ENCODE measurements around the gene LGALS7.

The LGALS7 gene

GRCh38 chr19:38725469-38726283, 47.6 kb downstream of the LGALS7 start:
- no peak for DNase-seq

- no peak for DNase-seq
These were observed 49.1 kb downstream of the LGALS7 start for GRCh38 chr19:38723990-38724854.

GRCh38 chr19:38723606-38723965, 49.7 kb downstream of the LGALS7 start:
- no peak for DNase-seq

GRCh38 chr19:38722947-38723605, 50.2 kb downstream of the LGALS7 start:
- DNase-seq = no peak

- peak; percentile 78 for DNase-seq
These were observed 51.1 kb downstream of the LGALS7 start for GRCh38 chr19:38721979-38722773.

GRCh38 chr19:38721496-38721895, 51.8 kb downstream of the LGALS7 start:
- DNase-seq = no peak

All from eye (tissue), 1 donor.